GM10266 (cell line): ENCODE results near the gene ZMIZ2.
"Not testable (repeated sequence)": the region's sequence is repeated elsewhere in the genome, so short reads cannot be mapped to it uniquely, and the experiment has no call there.

ENCODE experiments used
- DNase-seq: peaks from one replicate; pipeline ENCODE4 v3.0.0; 2012; ENCODE audit errors: extremely low spot score
- CTCF ChIP-seq: IDR thresholded peaks from 2 replicates; pipeline ENCODE4 v1.5.1; 2012; ENCODE audit warnings: mild to moderate bottlenecking, low read depth; ENCODE audit not compliant: control insufficient read depth, insufficient read depth; ENCODE audit errors: missing control alignments

Gene ZMIZ2

GRCh38 chr7:44771358-44771757 lies 22.7 kb downstream of the ZMIZ2 start:
- TF ChIP-seq CTCF, result no peak
- no peak for DNase-seq

GRCh38 chr7:44772440-44772839 lies 23.8 kb downstream of the ZMIZ2 start:
- TF ChIP-seq CTCF, result no peak
- no peak for DNase-seq

GRCh38 chr7:44772867-44773266 lies 24.2 kb downstream of the ZMIZ2 start:
- DNase-seq, result no peak
- no peak for TF ChIP-seq CTCF

- DNase-seq, result not testable (repeated sequence)
Observed at GRCh38 chr7:44774486-44774885, 25.8 kb downstream of the ZMIZ2 start.

GRCh38 chr7:44775383-44776107 lies 26.9 kb downstream of the ZMIZ2 start:
- TF ChIP-seq CTCF, result no peak
- no peak for DNase-seq

- TF ChIP-seq CTCF, result no peak
- no peak for DNase-seq
Observed at GRCh38 chr7:44776211-44776610, 27.6 kb downstream of the ZMIZ2 start.

GRCh38 chr7:44782460-44782859 lies 33.8 kb downstream of the ZMIZ2 start:
- no peak for TF ChIP-seq CTCF
- DNase-seq, result no peak

GRCh38 chr7:44783407-44783806 lies 34.8 kb downstream of the ZMIZ2 start:
- no peak for DNase-seq

More at GRCh38 chr7:44783407-44783806, 34.8 kb downstream of the ZMIZ2 start:
- TF ChIP-seq CTCF, result no peak
